ENCODE data around the gene ZNHIT1. TPM values are rescaled to one million over a fixed set of nuclear protein-coding genes. Genes with fewer than 3 reads are reported as not detected.

Gene ZNHIT1
- total RNA-seq (2022; extraction: Qiagen RNA extraction): 71.7 to 101 TPM (median 92.8 TPM) in 5 replicates

GRCh38 chr7:101217388-101218235, at the start of gene ZNHIT1, which contains the start of gene PLOD3:
Gene ZNHIT1 (plus strand): TSS chr7:101218165. CDS start chr7:101218196, 31 bp downstream.
Gene PLOD3 (minus strand): TSS chr7:101217581. CDS start chr7:101217274, 307 bp downstream.

GRCh38 chr7:101180130-101180755, 37.7 kb upstream of the ZNHIT1 start, which contains the start of gene NAT16:
Gene NAT16 (minus strand): TSS chr7:101180293. CDS start chr7:101174807, 5,486 bp downstream.

GRCh38 chr7:101200862-101201599, 16.9 kb upstream of the ZNHIT1 start, which contains the start of gene MOGAT3:
Gene MOGAT3 (minus strand): TSS chr7:101201036. CDS start chr7:101200854, 182 bp downstream.

GRCh38 chr7:101237206-101238067, 19.5 kb downstream of the ZNHIT1 start, which contains the start of gene CLDN15:
Gene CLDN15 (minus strand): TSS chr7:101237802. CDS start chr7:101237581, 221 bp downstream.

GRCh38 chr7:101244375-101245146, 26.6 kb downstream of the ZNHIT1 start, which contains the start of gene FIS1:
Gene FIS1 (minus strand): TSS chr7:101245081. CDS start chr7:101245004, 77 bp downstream.

Other genes with a start within 250 kb of the ZNHIT1 start
- 12.5 to 22.8 TPM (median 18.6 TPM) in 5 replicates for gene MUC12, start 248.6 kb upstream of the ZNHIT1 start, total RNA-seq (2022; extraction: Qiagen RNA extraction)
- gene MUC17, start 198.1 kb upstream of the ZNHIT1 start, total RNA-seq (2022; extraction: Qiagen RNA extraction): 0.01 to 0.03 TPM (median 0.01 TPM) in 5 replicates
- gene TRIM56, start 132.7 kb upstream of the ZNHIT1 start, total RNA-seq (2022; extraction: Qiagen RNA extraction): 10.5 to 17.1 TPM (median 13.2 TPM) in 5 replicates
- gene SERPINE1, start 91.1 kb upstream of the ZNHIT1 start, total RNA-seq (2022; extraction: Qiagen RNA extraction): 1,598 to 2,064 TPM (median 1,785 TPM) in 5 replicates
- gene AP1S1, start 63.7 kb upstream of the ZNHIT1 start, total RNA-seq (2022; extraction: Qiagen RNA extraction): 143 to 165 TPM (median 150 TPM) in 5 replicates
- gene VGF, start 52.6 kb upstream of the ZNHIT1 start, total RNA-seq (2022; extraction: Qiagen RNA extraction): 10.8 to 26.3 TPM (median 18.0 TPM) in 5 replicates
- 0.15 to 0.20 TPM (median 0.15 TPM) in 5 replicates for gene NAT16, start 37.9 kb upstream of the ZNHIT1 start, total RNA-seq (2022; extraction: Qiagen RNA extraction)
- gene MOGAT3, start 17.1 kb upstream of the ZNHIT1 start, total RNA-seq (2022; extraction: Qiagen RNA extraction): not detected in 5 replicates
- gene PLOD3, start 584 bp upstream of the ZNHIT1 start, total RNA-seq (2022; extraction: Qiagen RNA extraction): 66.9 to 85.1 TPM (median 83.1 TPM) in 5 replicates
- 7.3 to 13.9 TPM (median 11.1 TPM) in 5 replicates for gene CLDN15, start 19.6 kb downstream of the ZNHIT1 start, total RNA-seq (2022; extraction: Qiagen RNA extraction)
- 124 to 154 TPM (median 140 TPM) in 5 replicates for gene FIS1, start 26.9 kb downstream of the ZNHIT1 start, total RNA-seq (2022; extraction: Qiagen RNA extraction)
- gene IFT22, start 103.6 kb downstream of the ZNHIT1 start, total RNA-seq (2022; extraction: Qiagen RNA extraction): 51.3 to 56.0 TPM (median 53.1 TPM) in 5 replicates
- 0.32 to 0.78 TPM (median 0.51 TPM) in 5 replicates for gene COL26A1, start 144.7 kb downstream of the ZNHIT1 start, total RNA-seq (2022; extraction: Qiagen RNA extraction)

Data from A549 treated with Mapracorat at 1 μM for 4 hours (cell line).